Adrenal gland (tissue), 12 donors: ENCODE data around the gene DIP2C. TPM values are rescaled to one million over a fixed set of nuclear protein-coding genes. Genes with fewer than 3 reads are reported as not detected.

Experiments used
- DNase-seq, 7 donors: peaks; one replicate each; pipeline ENCODE4 v3.0.0-alpha.2; 2019 to 2020
- H3K27ac ChIP-seq, 5 donors: fragments of 200-600 bp; sonication (generic) in 4 of 5; 1 replicate in 3 of 5; 2 replicates in 2 of 5; pipeline versions ENCODE4 v1.5.1 to v1.8.0; 2016 to 2020; ENCODE audit warnings: mild to moderate bottlenecking in 1 of 5
- H3K27me3 ChIP-seq: fragments of 200-600 bp; 2 replicates; pipeline ENCODE4 v1.8.0; 2021
- H3K36me3 ChIP-seq, 2 donors: fragments of 200-600 bp; replicated peaks in 1 of 2; 1 replicate in 1 of 2; 2 replicates in 1 of 2; pipeline versions ENCODE4 v1.5.1 to v1.8.0; 2018 to 2022
- H3K4me1 ChIP-seq, 2 donors: fragments of 200-600 bp; replicated peaks in 1 of 2; 1 replicate in 1 of 2; 2 replicates in 1 of 2; pipeline versions ENCODE4 v1.5.1 to v1.8.0; 2018 to 2021
- H3K4me3 ChIP-seq, 4 donors: fragments of 200-600 bp; sonication (generic) in 3 of 4; one replicate each; pipeline ENCODE4 v1.5.1; 2016 to 2018
- H3K9me3 ChIP-seq, 3 donors: fragments of 200-600 bp; sonication (generic) in 1 of 3; replicated peaks in 1 of 3; 1 replicate in 2 of 3; 2 replicates in 1 of 3; pipeline versions ENCODE4 v1.5.1 to v1.8.0; 2016 to 2021
- POLR2A ChIP-seq, 2 donors: fragments of 450-650 bp; IDR thresholded peaks; one replicate each; pipeline ENCODE4 v1.6.1; 2017; ENCODE audit warnings: antibody characterized with exemption in 2 of 2, mild to moderate bottlenecking in 2 of 2, moderate library complexity in 1 of 2
- WGBS, 4 donors: extraction: QIAGEN DNeasy Blood & Tissue Kit in 2 of 4; methylation state at CpG; one replicate each; pipeline versions ENCODE4 v1.1.5 to v1.1.7; 2013 to 2017; 5-methylcytosine and 5-hydroxymethylcytosine counted together
- intact Hi-C, 2 donors: fragments of 100-400 bp; cut with DNase I; formaldehyde crosslinking; loops; one replicate each; pipeline versions ENCODE4 v1.14.1 to v1.15.0; 2022 to 2023
- polyA plus RNA-seq, 3 donors: library from polyadenylated mRNA; stranded (reverse); fragments of 200-250 nt in 2 of 3; fragments of 350-450 nt in 1 of 3; fragmentation: Illumina TruSeq in 1 of 3; extraction: RNeasy Lipid Tissue Mini Kit (QIAGEN cat#74804) in 1 of 3; gene quantifications; one replicate each; pipeline ENCODE4 v1.2.3, GENCODE V29; 2013 to 2014
- total RNA-seq, 9 donors: library from RNA; depleted of rRNA in 4 of 9; stranded (reverse); fragments of >200 nt in 4 of 9; fragments of 120-200 nt in 1 of 9; fragmentation: NEBNext Ultra II Directional in 1 of 9; extraction: Animal tissue kit (Norgen Biotek cat#: 25700) in 1 of 9; gene quantifications; one replicate each; pipeline versions ENCODE4 v1.1.0 to v1.2.4, GENCODE V29; 2013 to 2023
- TF ChIP-seq, protein P1 (sequence below), 6 experiments: fragments of 450-650 bp in 4 of 6; fragments of 200-600 bp in 2 of 6; sonication (generic) in 1 of 6; IDR thresholded peaks; 1 replicate in 5 of 6; 2 replicates in 1 of 6; pipeline versions ENCODE4 v1.5.1 to v1.8.0; 2016 to 2021; ENCODE audit warnings: antibody characterized with exemption in 6 of 6, mild to moderate bottlenecking in 2 of 6, moderate library complexity in 1 of 6
- donor health status: healthy with polysubstance abuse.
- donor health status: Bipolar disorder and iron deficiency.
- donor health status: DM: yes; HTN: yes; CAD: no.
- donor health status: DM: no; HTN: no; CAD: no.
- donor health status: DM: no; HTN: no; CAD: no.
- donor health status: DM: yes; HTN: yes; CAD: no.

The DIP2C gene
- total and polyA plus RNA-seq, 12 donors, result 4.8 to 23.9 (median 19.7) TPM

- Histone ChIP-seq H3K36me3 (no peaks in the 10 kb centered on the region), H3K9me3 (no peaks in the 10 kb centered on the region), H3K4me3 (no peak overlapping the region), H3K27ac (no peak overlapping the region), H3K4me1 (no peaks in the 10 kb centered on the region), H3K27me3 (no peaks in the 10 kb centered on the region)
- peak in 1 of 7 donors; percentile 43 for DNase-seq
- 90 to 99% (median 91%) methylated on average over 7 to 16 of the region's 16 CpGs for WGBS, 4 donors
- intact Hi-C loops, result no loop called here
- TF ChIP-seq POLR2A (IDR thresholded peaks at IDR 0.05), result no peak
Observed at GRCh38 chr10:549391-549790, 140.1 kb downstream of the DIP2C start.

DNA sequence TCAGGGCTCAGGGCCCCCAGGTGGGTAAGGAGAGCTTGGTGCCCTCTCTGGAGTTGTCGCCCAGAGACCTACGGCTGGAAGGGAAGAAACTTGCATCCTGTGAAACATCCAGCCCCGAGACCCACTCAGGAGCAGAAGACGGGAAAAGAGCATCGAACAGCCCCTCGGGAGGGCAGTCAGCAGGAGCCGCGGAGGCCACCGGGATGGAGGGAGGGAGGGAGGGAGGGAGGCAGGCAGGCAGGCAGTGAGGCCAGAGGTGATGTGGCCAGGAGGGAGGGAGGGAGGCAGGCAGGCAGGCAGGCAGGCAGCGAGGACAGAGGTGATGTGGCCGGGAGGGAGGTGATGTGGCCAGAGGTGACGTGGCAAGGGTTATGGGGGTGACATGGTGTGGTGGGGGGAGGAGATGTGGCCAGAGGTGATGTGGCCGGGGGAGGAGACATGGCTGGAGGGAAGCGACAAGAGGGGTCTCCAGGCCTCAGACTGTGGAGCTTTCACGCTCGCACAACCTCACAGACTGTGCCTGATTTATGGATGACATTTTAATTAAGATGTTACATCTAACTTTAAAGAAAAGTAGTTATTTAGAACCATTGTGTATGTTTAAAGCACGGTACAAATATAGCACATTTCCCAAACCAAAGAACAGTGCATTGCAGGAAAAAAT lies 141.1 kb downstream of the DIP2C start:
- Histone ChIP-seq H3K27ac (no peak overlapping the region), H3K27me3 (no peaks in the 10 kb centered on the region), H3K9me3 (no peaks in the 10 kb centered on the region), H3K4me3 (no peak overlapping the region), H3K4me1 (no peaks in the 10 kb centered on the region), H3K36me3 (no peaks in the 10 kb centered on the region)
- TF ChIP-seq, protein P1, sequence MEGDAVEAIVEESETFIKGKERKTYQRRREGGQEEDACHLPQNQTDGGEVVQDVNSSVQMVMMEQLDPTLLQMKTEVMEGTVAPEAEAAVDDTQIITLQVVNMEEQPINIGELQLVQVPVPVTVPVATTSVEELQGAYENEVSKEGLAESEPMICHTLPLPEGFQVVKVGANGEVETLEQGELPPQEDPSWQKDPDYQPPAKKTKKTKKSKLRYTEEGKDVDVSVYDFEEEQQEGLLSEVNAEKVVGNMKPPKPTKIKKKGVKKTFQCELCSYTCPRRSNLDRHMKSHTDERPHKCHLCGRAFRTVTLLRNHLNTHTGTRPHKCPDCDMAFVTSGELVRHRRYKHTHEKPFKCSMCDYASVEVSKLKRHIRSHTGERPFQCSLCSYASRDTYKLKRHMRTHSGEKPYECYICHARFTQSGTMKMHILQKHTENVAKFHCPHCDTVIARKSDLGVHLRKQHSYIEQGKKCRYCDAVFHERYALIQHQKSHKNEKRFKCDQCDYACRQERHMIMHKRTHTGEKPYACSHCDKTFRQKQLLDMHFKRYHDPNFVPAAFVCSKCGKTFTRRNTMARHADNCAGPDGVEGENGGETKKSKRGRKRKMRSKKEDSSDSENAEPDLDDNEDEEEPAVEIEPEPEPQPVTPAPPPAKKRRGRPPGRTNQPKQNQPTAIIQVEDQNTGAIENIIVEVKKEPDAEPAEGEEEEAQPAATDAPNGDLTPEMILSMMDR (IDR thresholded peaks at IDR 0.05), result no peak
- no peak for TF ChIP-seq POLR2A (IDR thresholded peaks at IDR 0.05)
- peak in 1 of 7 donors; percentile 0 for DNase-seq
- 78 to 87% (median 81%) methylated on average over 17 of the region's 17 CpGs for WGBS, 4 donors
- intact Hi-C loops, result no loop called here

DNA sequence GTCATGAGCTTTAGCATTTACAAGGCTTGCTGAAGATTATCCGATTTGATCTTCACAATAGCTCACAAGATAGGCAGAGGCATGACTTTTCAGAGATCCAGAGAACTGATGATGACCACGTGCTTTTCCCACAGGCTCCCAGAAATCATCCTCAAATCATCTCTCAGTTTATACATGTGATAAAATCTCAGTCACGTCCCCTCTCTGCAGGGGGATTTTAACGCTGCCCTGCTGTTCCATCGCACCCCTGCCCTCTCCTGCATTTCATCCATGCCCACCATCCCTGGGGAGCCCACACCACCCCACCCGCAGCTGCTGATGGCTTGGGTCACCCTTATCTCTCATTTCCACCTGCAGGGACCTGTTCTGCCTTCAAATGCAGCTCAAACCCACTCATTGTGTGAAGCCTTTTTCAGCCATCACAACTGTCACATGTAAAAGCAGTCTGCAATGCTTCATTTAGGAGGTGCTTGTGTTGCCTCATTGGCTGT lies 141.8 kb downstream of the DIP2C start:
- 70 to 82% (median 73%) methylated on average over 6 of the region's 6 CpGs for WGBS, 4 donors
- DNase-seq, result peak in 1 of 7 donors; percentile 4
- H3K27ac ChIP-seq, result no peak overlapping the region
- no peak for TF ChIP-seq POLR2A (IDR thresholded peaks at IDR 0.05)
- TF ChIP-seq, protein P1 (IDR thresholded peaks at IDR 0.05), result no peak
- H3K36me3 ChIP-seq, result no peaks in the 10 kb centered on the region
- no peaks in the 10 kb centered on the region for H3K4me1 ChIP-seq
- intact Hi-C loops, result no loop called here
- H3K4me3 ChIP-seq, result no peak overlapping the region
- H3K9me3 ChIP-seq, result no peaks in the 10 kb centered on the region
- H3K27me3 ChIP-seq, result no peaks in the 10 kb centered on the region

- 58 to 65% (median 62%) methylated on average over 10 of the region's 10 CpGs for WGBS, 4 donors
- no peaks in the 10 kb centered on the region for H3K4me1 ChIP-seq
- H3K27ac ChIP-seq, result no peak overlapping the region
- no peaks in the 10 kb centered on the region for H3K9me3 ChIP-seq
- H3K4me3 ChIP-seq, result no peak overlapping the region
- no peaks in the 10 kb centered on the region for H3K36me3 ChIP-seq
- intact Hi-C loops, result no loop called here
- DNase-seq, result peak in 1 of 7 donors; percentile 9
- TF ChIP-seq POLR2A (IDR thresholded peaks at IDR 0.05), result no peak
- TF ChIP-seq, protein P1 (IDR thresholded peaks at IDR 0.05), result no peak
- H3K27me3 ChIP-seq, result no peaks in the 10 kb centered on the region
Observed at GRCh38 chr10:546971-547590, 142.4 kb downstream of the DIP2C start.
